MM.1S (cell line): ENCODE results near the gene GPSM1.

Experiments
- DNase-seq: peaks from one replicate; pipeline ENCODE4 v3.0.0-alpha.2; 2015
- H2AFZ ChIP-seq: fragments of 300-600 bp; sonication (generic); 2 replicates; pipeline ENCODE4 v1.6.0; 2016; ENCODE audit warnings: antibody characterized with exemption, low read length
- H3F3A ChIP-seq: fragments of 300-600 bp; sonication (generic); 2 replicates; pipeline ENCODE4 v1.6.1; 2016; ENCODE audit warnings: mild to moderate bottlenecking, antibody characterized with exemption, low read length, moderate library complexity, mixed read lengths; ENCODE audit not compliant: insufficient read depth
- H3K27ac ChIP-seq: fragments of 300-600 bp; sonication (generic); 2 replicates; pipeline ENCODE4 v1.5.1; 2016; ENCODE audit warnings: mild to moderate bottlenecking, low read length
- H3K27me3 ChIP-seq: fragments of 300-600 bp; sonication (generic); replicated peaks from 2 replicates; pipeline ENCODE4 v1.6.0; 2016; ENCODE audit warnings: low read length; ENCODE audit not compliant: insufficient read depth
- H3K36me3 ChIP-seq: fragments of 300-600 bp; sonication (generic); replicated peaks from 2 replicates; pipeline ENCODE4 v1.6.1; 2016; ENCODE audit warnings: mild to moderate bottlenecking, low read length, mixed read lengths; ENCODE audit not compliant: insufficient read depth
- H3K4me1 ChIP-seq: fragments of 300-600 bp; sonication (generic); 2 replicates; pipeline ENCODE4 v1.6.1; 2016; ENCODE audit warnings: low read length, mixed read lengths
- H3K4me2 ChIP-seq: fragments of 300-600 bp; sonication (generic); 2 replicates; pipeline ENCODE4 v1.6.0; 2016; ENCODE audit warnings: low read depth, low read length
- H3K4me3 ChIP-seq: fragments of 300-600 bp; sonication (generic); 2 replicates; pipeline ENCODE4 v1.5.1; 2016; ENCODE audit warnings: low read length, mixed read lengths
- H3K79me2 ChIP-seq: fragments of 300-600 bp; sonication (generic); 2 replicates; pipeline ENCODE4 v1.6.1; 2016; ENCODE audit warnings: mixed run types, low read length, mixed read lengths
- H3K9ac ChIP-seq: fragments of 300-600 bp; sonication (generic); 2 replicates; pipeline ENCODE4 v1.6.1; 2016; ENCODE audit warnings: low read length, mixed read lengths
- H3K9me2 ChIP-seq: fragments of 300-600 bp; sonication (generic); replicated peaks from 2 replicates; pipeline ENCODE4 v1.6.1; 2016; ENCODE audit warnings: mild to moderate bottlenecking, low read length, mixed read lengths; ENCODE audit not compliant: insufficient read depth
- H3K9me3 ChIP-seq: fragments of 300-600 bp; sonication (generic); replicated peaks from 2 replicates; pipeline ENCODE4 v1.6.1; 2016; ENCODE audit warnings: mild to moderate bottlenecking, low read length, mixed read lengths; ENCODE audit not compliant: insufficient read depth
- H4K20me1 ChIP-seq: fragments of 300-600 bp; sonication (generic); 2 replicates; pipeline ENCODE4 v1.6.1; 2016; ENCODE audit warnings: mild to moderate bottlenecking, low read length, moderate library complexity, mixed read lengths; ENCODE audit not compliant: insufficient read depth
- EZH2 ChIP-seq: fragments of 300-600 bp; sonication (generic); optimal IDR thresholded peaks from 2 replicates; pipeline ENCODE3; 2017; ENCODE audit warnings: low read depth, mild to moderate bottlenecking, antibody characterized with exemption, low read length, mixed read lengths
- EZH2phosphoT487 ChIP-seq: fragments of 300-600 bp; sonication (generic); IDR thresholded peaks from 2 replicates; pipeline ENCODE4 v1.6.1; 2018; ENCODE audit warnings: antibody characterized with exemption, low read length
- TF ChIP-seq, protein P1 (sequence below): fragments of 300-600 bp; sonication (generic); IDR thresholded peaks from 2 replicates; pipeline ENCODE4 v1.5.1; 2016; ENCODE audit warnings: antibody characterized with exemption, low read length, mixed read lengths

Gene GPSM1

DNA sequence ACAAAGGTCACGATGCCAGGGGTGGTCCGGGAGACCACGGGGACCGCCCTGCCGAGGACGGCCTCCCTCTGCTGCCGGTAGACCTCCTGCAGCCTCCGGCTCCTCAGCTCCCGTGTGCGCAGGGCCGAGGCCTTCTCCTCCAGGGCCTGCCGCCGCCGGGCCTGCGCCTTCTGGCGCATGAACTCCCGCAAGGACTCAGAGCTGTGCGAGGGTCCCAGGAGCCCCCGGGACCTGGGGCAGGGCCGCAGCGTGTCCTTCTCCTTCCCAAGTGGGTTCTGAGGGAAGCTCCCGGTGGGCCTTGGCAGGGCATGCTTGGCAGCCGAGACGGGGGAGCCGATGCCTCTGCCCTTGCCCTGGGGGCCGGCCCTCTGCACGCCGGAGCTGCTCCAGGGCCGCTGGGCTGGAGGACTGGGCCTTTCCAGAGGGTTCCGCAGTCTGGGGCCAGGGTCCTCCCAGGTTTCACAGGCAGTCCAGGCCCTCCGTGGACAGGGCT lies 36.8 kb upstream of the GPSM1 start:
- Histone ChIP-seq H3K9me2 (no peaks in the 10 kb centered on the region), H3K27me3 (peaks cover 70% of the 10 kb centered on the region), H3K4me3 (no peak overlapping the region), H4K20me1 (no peaks in the 10 kb centered on the region), H3K4me2 (no peak overlapping the region), H3K79me2 (no peaks in the 10 kb centered on the region), H3K9ac (no peak overlapping the region), H3K4me1 (no peaks in the 10 kb centered on the region), H3K36me3 (no peaks in the 10 kb centered on the region), H2AFZ (no peak overlapping the region), H3K27ac (no peak overlapping the region), H3K9me3 (no peaks in the 10 kb centered on the region), H3F3A (no peaks in the 10 kb centered on the region)
- no peak for TF ChIP-seq EZH2phosphoT487
- TF ChIP-seq, protein P1, sequence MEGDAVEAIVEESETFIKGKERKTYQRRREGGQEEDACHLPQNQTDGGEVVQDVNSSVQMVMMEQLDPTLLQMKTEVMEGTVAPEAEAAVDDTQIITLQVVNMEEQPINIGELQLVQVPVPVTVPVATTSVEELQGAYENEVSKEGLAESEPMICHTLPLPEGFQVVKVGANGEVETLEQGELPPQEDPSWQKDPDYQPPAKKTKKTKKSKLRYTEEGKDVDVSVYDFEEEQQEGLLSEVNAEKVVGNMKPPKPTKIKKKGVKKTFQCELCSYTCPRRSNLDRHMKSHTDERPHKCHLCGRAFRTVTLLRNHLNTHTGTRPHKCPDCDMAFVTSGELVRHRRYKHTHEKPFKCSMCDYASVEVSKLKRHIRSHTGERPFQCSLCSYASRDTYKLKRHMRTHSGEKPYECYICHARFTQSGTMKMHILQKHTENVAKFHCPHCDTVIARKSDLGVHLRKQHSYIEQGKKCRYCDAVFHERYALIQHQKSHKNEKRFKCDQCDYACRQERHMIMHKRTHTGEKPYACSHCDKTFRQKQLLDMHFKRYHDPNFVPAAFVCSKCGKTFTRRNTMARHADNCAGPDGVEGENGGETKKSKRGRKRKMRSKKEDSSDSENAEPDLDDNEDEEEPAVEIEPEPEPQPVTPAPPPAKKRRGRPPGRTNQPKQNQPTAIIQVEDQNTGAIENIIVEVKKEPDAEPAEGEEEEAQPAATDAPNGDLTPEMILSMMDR: no peak
- TF ChIP-seq EZH2: no peak
- DNase-seq: no peak

DNA sequence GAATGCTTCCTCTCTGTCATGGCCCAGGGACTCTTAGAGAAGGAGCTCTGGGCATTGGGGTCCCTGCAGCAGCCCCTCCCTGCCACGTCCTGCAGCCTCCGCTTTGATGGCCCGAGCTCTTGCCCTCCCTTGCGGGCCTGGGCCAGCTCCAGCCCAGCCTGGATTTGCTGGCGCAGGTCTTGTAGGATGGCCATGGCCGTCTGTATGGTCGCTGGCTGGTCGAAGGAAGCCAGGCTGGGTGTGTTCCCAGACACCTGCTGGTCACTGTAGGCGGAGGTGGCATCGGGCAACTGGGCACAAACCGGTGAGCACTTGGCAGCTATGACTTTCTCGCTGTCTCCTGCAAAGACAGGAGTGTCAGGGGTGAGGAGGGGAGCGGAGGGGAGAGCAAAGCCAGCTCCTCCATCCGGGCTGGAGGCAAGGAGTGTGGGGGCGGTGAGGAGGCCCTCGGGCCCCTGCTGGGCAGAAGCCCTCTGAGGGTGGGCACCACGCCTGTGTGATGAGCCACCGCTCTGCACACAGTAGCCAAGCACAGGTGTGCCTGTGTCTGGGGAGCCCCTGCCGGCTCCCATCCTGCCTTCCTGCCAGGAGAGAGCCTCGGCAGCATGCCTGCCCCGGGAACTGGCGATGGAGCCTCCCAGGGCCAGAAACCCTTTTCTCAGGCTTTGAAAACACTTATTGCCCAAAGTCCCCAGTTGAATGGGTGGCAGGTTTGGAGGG lies 35.9 kb upstream of the GPSM1 start:
- Histone ChIP-seq H3K4me1 (peaks cover 5% of the 10 kb centered on the region; the same call in 1 of the 2 replicates), H4K20me1 (no peaks in the 10 kb centered on the region), H3K9ac (no peak overlapping the region), H3F3A (peaks cover 2% of the 10 kb centered on the region; the same call in 1 of the 2 replicates), H3K9me2 (no peaks in the 10 kb centered on the region), H3K27me3 (peaks cover 70% of the 10 kb centered on the region), H3K36me3 (no peaks in the 10 kb centered on the region), H3K9me3 (no peaks in the 10 kb centered on the region), H2AFZ (no peak overlapping the region), H3K4me3 (no peak overlapping the region), H3K79me2 (no peaks in the 10 kb centered on the region), H3K27ac (no peak overlapping the region), H3K4me2 (no peak overlapping the region)
- no peak for DNase-seq
- no peak for TF ChIP-seq EZH2
- TF ChIP-seq, protein P1: no peak
- TF ChIP-seq EZH2phosphoT487: no peak

DNA sequence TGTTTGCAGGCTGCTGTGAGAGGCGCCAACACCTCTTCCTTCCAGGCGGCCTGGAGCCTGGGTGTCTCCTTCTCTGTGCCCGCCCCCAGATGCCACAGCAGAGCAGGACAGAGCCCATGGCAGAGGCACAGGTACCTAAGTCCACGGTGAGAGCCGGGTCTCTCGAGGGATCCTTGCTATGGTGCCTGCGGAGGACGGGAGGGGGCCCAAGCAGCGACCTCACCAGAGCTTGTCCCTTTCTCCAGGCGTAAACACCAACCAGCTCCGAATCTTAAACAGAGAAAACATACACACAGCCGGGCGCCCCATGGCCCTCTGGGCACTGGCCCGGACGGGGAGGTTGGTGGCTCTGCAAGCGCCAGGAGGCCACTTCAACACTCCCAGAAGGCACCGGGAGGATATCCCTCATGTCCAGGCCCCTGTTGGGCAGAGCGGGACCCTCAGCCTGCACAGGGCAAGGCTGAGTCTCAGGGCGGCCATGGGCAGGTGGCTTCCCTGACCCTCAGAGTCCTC lies 35.3 kb upstream of the GPSM1 start:
- no peak overlapping the region for H3K4me3 ChIP-seq
- H3K36me3 ChIP-seq: no peaks in the 10 kb centered on the region
- no peak overlapping the region for H3K4me2 ChIP-seq

More for the DNA sequence above, 35.3 kb upstream of the GPSM1 start:
- DNase-seq: no peak
- no peaks in the 10 kb centered on the region for H4K20me1 ChIP-seq
- no peaks in the 10 kb centered on the region for H3K9me3 ChIP-seq
- peaks cover 8% of the 10 kb centered on the region for H3F3A ChIP-seq
- H3K79me2 ChIP-seq: no peaks in the 10 kb centered on the region
- H3K4me1 ChIP-seq: peaks cover 11% of the 10 kb centered on the region; the same call in 1 of the 2 replicates
- TF ChIP-seq, protein P1: no peak
- no peak for TF ChIP-seq EZH2
- no peak for TF ChIP-seq EZH2phosphoT487
- no peaks in the 10 kb centered on the region for H3K9me2 ChIP-seq
- H3K27ac ChIP-seq: no peak overlapping the region
- H3K27me3 ChIP-seq: peaks cover 65% of the 10 kb centered on the region
- H2AFZ ChIP-seq: no peak overlapping the region
- H3K9ac ChIP-seq: no peak overlapping the region
